Measurements from ENCODE around the gene CCS. TPM values are rescaled to one million over a fixed set of nuclear protein-coding genes. Genes with fewer than 3 reads are reported as not detected.

CCS gene
- total and polyA plus RNA-seq, 9 of the 15 experiments (the other 6 are each of a cell fraction or from before 2014, with no cell fraction given) = 1.1 to 46.6 (median 26.8) TPM

- H3K4me1 ChIP-seq (replicated peaks in 1 of 2; ENCODE audit: control insufficient read depth in 2 of 2, insufficient read depth in 2 of 2, low read length in 2 of 2) = peaks cover 15 to 43% of the 10 kb centered on the region in 2 experiments; a peak in 4 of 5 replicates
- H3K9me3 ChIP-seq (replicated peaks; ENCODE audit: control insufficient read depth, insufficient read depth, low read depth, low read length) = no peaks in the 10 kb centered on the region
- peaks cover 0 to 10% of the 10 kb centered on the region in 2 experiments; a peak in 2 of 5 replicates for H3K27me3 ChIP-seq (ENCODE audit: control insufficient read depth in 2 of 2, insufficient read depth in 2 of 2, low read length in 2 of 2)
- no peak overlapping the region for H2AFZ ChIP-seq (ENCODE audit: low read depth, low read length)
- ATAC-seq (no peak), FAIRE-seq (no peak), DNase-seq (ENCODE audit: extremely low read depth in 1 of 4, low spot score in 3 of 4) (no peak)
- no peaks in the 10 kb centered on the region for H3K36me3 ChIP-seq (ENCODE audit: control insufficient read depth, insufficient read depth, low read length)
- H3K79me2 ChIP-seq (ENCODE audit: control insufficient read depth, insufficient read depth, low read length) = no peaks in the 10 kb centered on the region
- H3K27ac ChIP-seq (ENCODE audit: extremely low read depth, low read depth, low read length) = no peak overlapping the region
- H3K4me3 ChIP-seq = no peak overlapping the region
- ChIA-PET POLR2A (interaction anchor here (0.8 to 1.2 kb wide), 2 partner anchors 15 to 329 kb away, joined by 4 read pairs; no protein-coding TSS in a partner anchor), CTCF (ENCODE audit: low intra/inter-chr PET ratio) (no interaction called here)
- H3K9me1 ChIP-seq (ENCODE audit: control insufficient read depth, insufficient read depth, low read length) = no peaks in the 10 kb centered on the region
- intact Hi-C loops (cut with micrococcal nuclease) = no loop called here
- TF ChIP-seq ZNF436 (CRISPR knock-in tag; IDR thresholded peaks at IDR 0.05) = no peak
- TF ChIP-seq PHF8 (IDR thresholded peaks at IDR 0.05; ENCODE audit: borderline replicate concordance, low read length) = no peak
- no peak for TF ChIP-seq PTTG1 (tag; IDR thresholded peaks at IDR 0.05; ENCODE audit: low read depth)
- no peak for TF ChIP-seq HMBOX1 (IDR thresholded peaks at IDR 0.05)
- TF ChIP-seq MYBL2 (IDR thresholded peaks at IDR 0.05; ENCODE audit: low read depth) = no peak
- no peak for TF ChIP-seq MYBL2 (CRISPR knock-in tag; IDR thresholded peaks at IDR 0.05; ENCODE audit: borderline replicate concordance)
- in situ Hi-C loops (cut with MboI) = no loop called here
- H3K4me2 ChIP-seq (ENCODE audit: insufficient read depth, low read length) = no peak overlapping the region
- BruUV-seq (replicated peaks) = no TSS peak
- H3K9ac ChIP-seq (ENCODE audit: insufficient read depth in 1 of 2, low read depth in 2 of 2, low read length in 2 of 2) = 0 out of 4 replicates have a peak overlapping the region, but pooled peaks of 1 of the 2 experiments have one; percentile 11
- 51% methylated on average over 8 of the region's 10 CpGs for WGBS (ENCODE audit: insufficient coverage, low coverage, missing lambda C conversion rate)
- no peaks in the 10 kb centered on the region for H4K20me1 ChIP-seq (replicated peaks; ENCODE audit: control insufficient read depth, insufficient read depth, low read length)
Observed at GRCh38 chr11:66563832-66564231, 29.2 kb upstream of the CCS start.
